LNCaP clone FGC (cell line): ENCODE measurements around the gene CIBAR2.
A peak's percentile ranks its signal among the peaks of the same experiment; 100 is the strongest.

Experiments used
- DNase-seq: peaks from one replicate; pipeline ENCODE4 v3.0.0-alpha.2; 2011; ENCODE audit warnings: low read depth
- H3K4me3 ChIP-seq: 2 replicates; pipeline ENCODE4 v1.5.1; 2011; ENCODE audit warnings: mild to moderate bottlenecking, low read depth, low read length, control low read depth
- CTCF ChIP-seq: IDR thresholded peaks from 2 replicates; pipeline ENCODE4 v1.5.1; 2012; ENCODE audit warnings: mild to moderate bottlenecking; ENCODE audit not compliant: control insufficient read depth, insufficient read depth; ENCODE audit errors: extremely low read depth

Gene CIBAR2

DNA sequence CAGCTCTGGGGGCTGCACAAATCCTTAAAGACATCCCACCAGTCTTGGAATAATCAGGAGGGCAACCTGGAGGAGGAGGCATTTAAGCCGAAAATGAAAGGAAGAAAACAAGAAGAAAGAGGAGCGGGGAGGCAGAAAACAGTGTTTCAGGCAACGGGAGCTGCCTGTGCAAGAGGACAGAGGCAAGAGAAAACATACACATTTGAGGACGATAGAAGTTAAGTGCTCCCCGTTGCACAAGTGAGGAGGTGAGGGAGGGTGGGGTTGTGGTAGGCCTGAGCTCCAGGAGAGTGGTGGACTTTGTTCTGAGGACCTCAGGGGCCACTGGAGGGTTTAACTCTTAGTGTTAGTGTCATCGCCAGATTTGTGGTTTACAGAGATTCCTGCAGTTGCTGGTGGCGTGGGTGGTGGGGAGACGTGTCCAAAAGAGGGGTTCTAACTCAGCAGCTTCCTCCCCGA, 27.6 kb upstream of the CIBAR2 start:
- DNase-seq = no peak
- no peak for TF ChIP-seq CTCF
- no peak overlapping the region for H3K4me3 ChIP-seq

- no peak for DNase-seq
- H3K4me3 ChIP-seq = no peak overlapping the region
- TF ChIP-seq CTCF = no peak
Observed at GRCh38 chr16:85138825-85139627, 26.8 kb upstream of the CIBAR2 start.

DNA sequence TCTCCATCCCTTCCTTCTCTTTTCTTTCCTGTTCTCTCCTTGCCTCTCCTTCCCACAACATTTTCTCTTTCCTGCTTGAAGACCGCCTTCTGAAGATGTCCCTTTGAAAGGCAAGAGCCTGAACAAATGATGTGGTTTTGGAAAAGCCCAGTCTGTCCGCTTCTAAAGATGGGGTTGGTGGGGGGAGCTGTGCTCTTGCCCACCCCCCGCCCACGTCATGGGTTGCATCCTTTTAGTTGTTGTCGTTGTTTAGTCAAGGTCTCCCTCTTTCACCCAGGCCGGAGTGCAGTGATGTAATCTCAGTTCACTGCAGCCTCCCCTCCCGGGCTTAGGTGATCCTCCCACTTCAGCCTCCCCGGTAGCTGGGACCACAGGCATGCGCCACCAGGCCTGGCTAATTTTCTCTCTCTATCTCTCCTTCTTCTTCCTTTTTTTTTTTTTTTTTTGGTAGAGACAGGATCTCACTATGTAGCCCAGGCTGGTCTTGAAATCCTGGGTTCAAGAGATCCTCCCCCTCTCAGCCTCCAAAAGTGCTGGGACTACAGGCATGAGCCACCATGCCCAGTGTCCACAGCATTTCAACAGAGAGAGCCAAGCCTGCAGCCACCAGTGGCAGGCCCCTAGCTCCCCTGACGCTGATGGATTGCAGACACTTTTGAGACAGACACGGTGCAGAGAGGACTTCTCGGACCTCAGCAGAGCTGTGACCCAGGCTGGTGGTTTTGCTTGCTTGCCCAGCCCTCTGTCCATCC, 26.0 kb upstream of the CIBAR2 start:
- DNase-seq = no peak
- H3K4me3 ChIP-seq = no peak overlapping the region
- no peak for TF ChIP-seq CTCF

GRCh38 chr16:85137323-85138072, 25.2 kb upstream of the CIBAR2 start:
- peak overlapping the region; percentile 31 for H3K4me3 ChIP-seq
- peak; percentile 57 for DNase-seq
- TF ChIP-seq CTCF = no peak

DNA sequence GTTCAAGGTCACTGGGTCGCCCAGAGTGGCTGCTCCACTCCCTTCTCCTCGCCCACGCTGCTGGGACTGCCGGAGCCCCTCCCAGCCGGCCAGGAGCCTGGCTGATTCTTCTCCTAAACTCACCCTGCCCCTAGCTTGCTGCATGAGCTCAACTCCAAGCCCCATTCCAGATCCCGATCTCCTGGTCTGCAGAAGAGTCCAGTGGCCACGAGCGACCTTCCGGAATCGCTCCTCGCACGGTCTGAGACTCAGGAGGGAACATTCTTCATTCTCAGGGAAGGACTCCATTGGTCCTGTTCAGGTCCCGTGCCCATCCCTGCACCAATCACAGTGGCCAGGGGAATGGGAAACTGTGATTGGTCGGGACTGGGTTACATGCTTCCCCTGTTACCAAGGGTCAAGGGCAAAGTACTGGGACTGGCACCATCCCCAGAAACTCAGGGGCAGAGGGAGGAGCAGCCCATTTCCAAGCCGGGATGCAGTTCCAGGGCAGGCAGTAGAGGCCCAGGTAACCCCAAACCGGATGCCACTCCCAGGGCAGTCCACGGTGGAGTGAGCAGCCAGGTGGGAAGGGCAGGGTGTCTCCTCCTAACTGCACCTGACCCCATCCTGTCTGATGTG, 24.5 kb upstream of the CIBAR2 start:
- no peak overlapping the region; the same call in 1 of the 2 replicates for H3K4me3 ChIP-seq
- DNase-seq = peak; percentile 15
- no peak for TF ChIP-seq CTCF

DNA sequence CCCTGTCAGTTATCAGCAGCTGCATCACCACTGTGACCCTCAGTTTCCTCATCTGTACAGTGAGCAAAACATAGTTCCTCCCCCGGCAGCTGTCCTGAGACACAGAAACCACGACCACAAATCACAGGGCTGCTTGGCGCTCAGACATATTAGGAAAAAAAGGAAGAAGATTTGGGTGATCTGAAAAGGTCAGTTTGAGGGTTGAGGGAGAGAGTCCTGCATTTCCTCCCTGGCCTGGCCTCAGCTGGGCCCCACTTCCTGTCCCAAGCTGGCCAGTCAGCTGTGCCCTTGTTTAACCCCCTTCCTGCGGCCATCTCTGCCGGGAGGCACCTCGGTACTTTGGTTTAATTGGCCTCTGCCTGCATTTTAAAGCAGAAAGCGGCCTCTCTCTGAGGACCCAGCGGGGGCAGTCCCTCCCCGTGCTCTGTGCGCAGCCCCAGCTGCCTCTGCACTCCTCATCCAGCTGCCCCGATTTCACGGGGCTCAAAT, 24.0 kb upstream of the CIBAR2 start:
- no peak overlapping the region for H3K4me3 ChIP-seq
- no peak for DNase-seq
- TF ChIP-seq CTCF = no peak
